Sigmoid colon (tissue), 7 donors: ENCODE measurements around the gene FUS. TPM values are rescaled to one million over a fixed set of nuclear protein-coding genes. Genes with fewer than 3 reads are reported as not detected.

Source experiments
- DNase-seq: peaks from one replicate; pipeline ENCODE4 v3.0.0-alpha.2; 2019
- H3K27ac ChIP-seq, 4 donors: fragments of 200-600 bp; sonication (generic); one replicate each; pipeline ENCODE4 v1.5.1; 2016 to 2019; ENCODE audit warnings: mild to moderate bottlenecking in 1 of 4
- H3K27me3 ChIP-seq, 3 donors: fragments of 200-600 bp; sonication (generic); one replicate each; pipeline ENCODE4 v1.5.1; 2019; ENCODE audit warnings: mild to moderate bottlenecking in 1 of 3
- H3K36me3 ChIP-seq, 4 donors: fragments of 200-600 bp; sonication (generic); one replicate each; pipeline ENCODE4 v1.5.1; 2016 to 2019
- H3K4me1 ChIP-seq, 4 donors: fragments of 200-600 bp; sonication (generic); one replicate each; pipeline ENCODE4 v1.5.1; 2017 to 2019
- H3K4me3 ChIP-seq, 4 donors: fragments of 200-600 bp; sonication (generic); one replicate each; pipeline ENCODE4 v1.5.1; 2017 to 2019; ENCODE audit warnings: mild to moderate bottlenecking in 2 of 4, moderate library complexity in 1 of 4
- H3K9me3 ChIP-seq, 4 donors: fragments of 200-600 bp in 3 of 4; sonication (generic) in 3 of 4; one replicate each; pipeline versions ENCODE4 v1.5.1 to v1.6.1; 2013 to 2019
- EP300 ChIP-seq, 4 donors: sonication (generic); formaldehyde crosslinking; IDR thresholded peaks; one replicate each; pipeline ENCODE4 v1.6.1; 2017; ENCODE audit warnings: antibody characterized with exemption in 4 of 4
- POLR2A ChIP-seq, 2 donors: fragments of 450-650 bp; IDR thresholded peaks; one replicate each; pipeline ENCODE4 v1.6.1; 2016; ENCODE audit warnings: antibody characterized with exemption in 2 of 2, mild to moderate bottlenecking in 2 of 2, moderate library complexity in 2 of 2
- POLR2AphosphoS5 ChIP-seq, 4 donors: sonication (generic); formaldehyde crosslinking; IDR thresholded peaks; one replicate each; pipeline ENCODE4 v1.6.1; 2017; ENCODE audit warnings: antibody characterized with exemption in 4 of 4
- WGBS, 2 donors: extraction: QIAGEN DNeasy Blood & Tissue Kit; methylation state at CpG; one replicate each; pipeline ENCODE4 v1.1.7; 2013; 5-methylcytosine and 5-hydroxymethylcytosine counted together
- intact Hi-C: fragments of 100-400 bp; cut with DNase I; formaldehyde crosslinking; loops from one replicate; pipeline ENCODE4 v1.15.1; 2023
- polyA plus RNA-seq, 3 donors: library from polyadenylated mRNA; stranded (reverse); fragments of 200-250 nt; gene quantifications; one replicate each; pipeline ENCODE4 v1.2.3, GENCODE V29; 2013
- small RNA-seq, 3 donors: library from RNA; depleted of rRNA; stranded (forward); fragments of <200 nt; gene quantifications; one replicate each; pipeline ENCODE3, GENCODE V24; 2016
- total RNA-seq, 4 donors: library from RNA; depleted of rRNA; stranded (reverse); fragments of >200 nt; gene quantifications; one replicate each; pipeline ENCODE4 v1.1.0, GENCODE V29; 2016
- TF ChIP-seq, protein P1 (sequence below), 4 experiments: fragments of 450-650 bp in 3 of 4; fragments of 200-600 bp in 1 of 4; IDR thresholded peaks; one replicate each; pipeline ENCODE4 v1.5.1; 2016 to 2019; ENCODE audit warnings: antibody characterized with exemption in 4 of 4, mild to moderate bottlenecking in 3 of 4, moderate library complexity in 2 of 4
- donor health status: healthy with polysubstance abuse.
- donor health status: Bipolar disorder and iron deficiency.
- donor health status: healthy.

FUS gene
- total and polyA plus RNA-seq, 7 donors = 44.1 to 262 (median 63.9) TPM

DNA sequence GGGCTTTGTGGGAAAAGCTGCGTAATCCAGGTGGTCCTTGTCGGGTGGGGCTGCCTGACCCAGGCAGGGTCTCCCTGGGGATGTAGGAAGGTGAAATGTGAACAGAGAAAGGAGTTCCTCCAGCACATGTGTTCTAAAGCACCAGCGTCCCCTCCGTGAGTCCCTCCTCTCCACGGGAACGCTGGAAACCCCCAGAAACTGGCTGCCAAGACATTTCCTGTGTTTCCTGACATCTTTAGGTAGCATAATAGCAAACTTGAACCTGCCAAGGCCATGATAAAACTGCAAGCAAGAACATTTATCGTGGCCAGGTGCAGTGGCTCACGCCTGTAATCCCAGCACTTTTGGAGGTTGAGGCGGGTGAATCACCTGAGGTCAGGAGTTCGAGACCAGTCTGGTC, 49.6 kb downstream of the FUS start:
- Histone ChIP-seq H3K27ac (no peak overlapping the region), H3K27me3 (no peaks in the 10 kb centered on the region), H3K36me3 (no peaks in the 10 kb centered on the region), H3K4me1 (no peaks in the 10 kb centered on the region), H3K4me3 (no peak overlapping the region), H3K9me3 (peaks cover 0 to 1% (median 0%) of the 10 kb centered on the region in 4 donors)
- no peak for DNase-seq
- 56 to 60% methylated on average over 10 of the region's 10 CpGs for WGBS, 2 donors
- TF ChIP-seq POLR2A (IDR thresholded peaks at IDR 0.05) (no peak), EP300 (IDR thresholded peaks at IDR 0.05) (no peak), POLR2AphosphoS5 (IDR thresholded peaks at IDR 0.05) (no peak)
- TF ChIP-seq, protein P1, sequence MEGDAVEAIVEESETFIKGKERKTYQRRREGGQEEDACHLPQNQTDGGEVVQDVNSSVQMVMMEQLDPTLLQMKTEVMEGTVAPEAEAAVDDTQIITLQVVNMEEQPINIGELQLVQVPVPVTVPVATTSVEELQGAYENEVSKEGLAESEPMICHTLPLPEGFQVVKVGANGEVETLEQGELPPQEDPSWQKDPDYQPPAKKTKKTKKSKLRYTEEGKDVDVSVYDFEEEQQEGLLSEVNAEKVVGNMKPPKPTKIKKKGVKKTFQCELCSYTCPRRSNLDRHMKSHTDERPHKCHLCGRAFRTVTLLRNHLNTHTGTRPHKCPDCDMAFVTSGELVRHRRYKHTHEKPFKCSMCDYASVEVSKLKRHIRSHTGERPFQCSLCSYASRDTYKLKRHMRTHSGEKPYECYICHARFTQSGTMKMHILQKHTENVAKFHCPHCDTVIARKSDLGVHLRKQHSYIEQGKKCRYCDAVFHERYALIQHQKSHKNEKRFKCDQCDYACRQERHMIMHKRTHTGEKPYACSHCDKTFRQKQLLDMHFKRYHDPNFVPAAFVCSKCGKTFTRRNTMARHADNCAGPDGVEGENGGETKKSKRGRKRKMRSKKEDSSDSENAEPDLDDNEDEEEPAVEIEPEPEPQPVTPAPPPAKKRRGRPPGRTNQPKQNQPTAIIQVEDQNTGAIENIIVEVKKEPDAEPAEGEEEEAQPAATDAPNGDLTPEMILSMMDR (IDR thresholded peaks at IDR 0.05) = no peak
- intact Hi-C loops = no loop called here

DNA sequence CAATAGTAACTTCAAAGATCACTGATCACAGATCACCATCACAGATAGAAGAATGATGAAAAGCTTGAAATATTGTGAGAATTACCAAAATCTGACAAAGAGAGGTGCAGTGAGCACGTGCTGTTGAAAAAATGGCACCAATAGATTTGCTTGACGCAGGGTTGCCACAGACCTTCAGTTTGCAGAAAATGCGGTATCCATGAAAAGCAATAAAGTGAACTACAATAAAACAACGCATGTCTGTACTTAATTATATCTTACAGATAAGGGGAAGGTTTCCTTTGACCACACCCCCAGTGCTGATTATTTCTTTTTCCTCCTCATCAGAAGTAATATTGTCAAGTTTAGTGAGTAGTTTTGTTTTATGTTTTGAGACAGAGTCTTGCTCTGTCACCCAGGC, 58.1 kb downstream of the FUS start:
- Histone ChIP-seq H3K9me3 (peaks cover 0 to 3% (median 1%) of the 10 kb centered on the region in 4 donors), H3K4me1 (no peaks in the 10 kb centered on the region), H3K4me3 (no peak overlapping the region), H3K36me3 (no peaks in the 10 kb centered on the region), H3K27me3 (no peaks in the 10 kb centered on the region), H3K27ac (no peak overlapping the region)
- 19 to 69% methylated on average over 4 of the region's 4 CpGs for WGBS, 2 donors
- intact Hi-C loops = no loop called here
- no peak for DNase-seq
- TF ChIP-seq, protein P1 (IDR thresholded peaks at IDR 0.05) = no peak
- TF ChIP-seq POLR2AphosphoS5 (IDR thresholded peaks at IDR 0.05) (no peak), EP300 (IDR thresholded peaks at IDR 0.05) (no peak), POLR2A (IDR thresholded peaks at IDR 0.05) (no peak)

Small RNA genes within 50 kb of the gene (small RNA-seq; reads per million reads assigned to genes)
- 0 reads per million in 3 donors for gene AC009088.4
- 0 reads per million in 3 donors for gene NDUFA3P6

Other genes with a start within 250 kb of the FUS start
- gene ORAI3, start 231.1 kb upstream of the FUS start, total RNA-seq = 10 to 100 TPM; 33.3 to 43.3 (median 40.5) TPM
- gene ORAI3, start 231.1 kb upstream of the FUS start, polyA plus RNA-seq = 10 to 100 TPM in 2 of 3 donors, 1 to 10 TPM in 1; 8.6 to 16.1 (median 15.6) TPM
- gene SETD1A, start 222.4 kb upstream of the FUS start, total RNA-seq = 10 to 100 TPM in 1 of 4 donors, 1 to 10 TPM in 3; 5.0 to 16.0 (median 7.1) TPM
- 10 to 100 TPM in 1 of 3 donors, 1 to 10 TPM in 2; 2.4 to 13.1 (median 3.2) TPM for gene SETD1A, start 222.4 kb upstream of the FUS start, polyA plus RNA-seq
- 10 to 100 TPM; 14.6 to 16.1 (median 15.5) TPM for gene HSD3B7, start 194.9 kb upstream of the FUS start, total RNA-seq
- 10 to 100 TPM in 2 of 3 donors, 1 to 10 TPM in 1; 9.0 to 36.1 (median 13.6) TPM for gene HSD3B7, start 194.9 kb upstream of the FUS start, polyA plus RNA-seq
- 1 to 10 TPM in 2 of 4 donors, under 1 TPM in 2; 0.71 to 4.4 (median 2.3) TPM for gene STX1B, start 169.5 kb upstream of the FUS start, total RNA-seq
- gene STX1B, start 169.5 kb upstream of the FUS start, polyA plus RNA-seq = 1 to 10 TPM in 1 of 3 donors, under 1 TPM in 1, not detected in 1; 0.60 to 1.2 TPM
- gene STX4, start 146.6 kb upstream of the FUS start, total RNA-seq = 10 to 100 TPM; 23.9 to 56.5 (median 37.4) TPM
- 10 to 100 TPM; 47.2 to 76.3 (median 55.3) TPM for gene STX4, start 146.6 kb upstream of the FUS start, polyA plus RNA-seq
- gene ZNF668, start 105.9 kb upstream of the FUS start, total RNA-seq = 10 to 100 TPM in 1 of 4 donors, 1 to 10 TPM in 3; 5.2 to 12.5 (median 7.7) TPM
- gene ZNF668, start 105.9 kb upstream of the FUS start, polyA plus RNA-seq = 10 to 100 TPM in 1 of 3 donors, 1 to 10 TPM in 2; 4.8 to 11.7 (median 4.9) TPM
- 10 to 100 TPM in 1 of 4 donors, 1 to 10 TPM in 3; 8.3 to 12.2 (median 8.8) TPM for gene ZNF646, start 105.7 kb upstream of the FUS start, total RNA-seq
- 10 to 100 TPM in 1 of 3 donors, 1 to 10 TPM in 2; 1.8 to 15.0 (median 4.9) TPM for gene ZNF646, start 105.7 kb upstream of the FUS start, polyA plus RNA-seq
- 1 to 10 TPM; 1.1 to 9.1 (median 2.6) TPM for gene PRSS53, start 91.2 kb upstream of the FUS start, total RNA-seq
- gene PRSS53, start 91.2 kb upstream of the FUS start, polyA plus RNA-seq = 1 to 10 TPM in 1 of 3 donors, not detected in 2; 2.0 TPM
- gene VKORC1, start 85.3 kb upstream of the FUS start, total RNA-seq = 100 to 1,000 TPM; 107 to 165 (median 116) TPM
- gene VKORC1, start 85.3 kb upstream of the FUS start, polyA plus RNA-seq = 10 to 100 TPM; 30.5 to 66.5 (median 45.6) TPM
- 10 to 100 TPM; 29.5 to 42.7 (median 33.7) TPM for gene BCKDK, start 71.8 kb upstream of the FUS start, total RNA-seq
- 10 to 100 TPM; 21.6 to 33.2 (median 32.1) TPM for gene BCKDK, start 71.8 kb upstream of the FUS start, polyA plus RNA-seq
- 10 to 100 TPM; 57.1 to 65.7 (median 62.5) TPM for gene KAT8, start 62.5 kb upstream of the FUS start, total RNA-seq
- gene KAT8, start 62.5 kb upstream of the FUS start, polyA plus RNA-seq = 10 to 100 TPM; 31.2 to 54.0 (median 38.8) TPM
- gene PRSS8, start 44.4 kb upstream of the FUS start, total RNA-seq = 1 to 10 TPM in 2 of 4 donors, under 1 TPM in 1, not detected in 1; 0.16 to 3.2 (median 1.1) TPM
- gene PRSS8, start 44.4 kb upstream of the FUS start, polyA plus RNA-seq = 100 to 1,000 TPM in 1 of 3 donors, 10 to 100 TPM in 2; 54.7 to 342 (median 84.4) TPM
- gene PRSS36, start 30.1 kb upstream of the FUS start, total RNA-seq = 1 to 10 TPM in 3 of 4 donors, under 1 TPM in 1; 0.83 to 7.3 (median 3.7) TPM
- gene PRSS36, start 30.1 kb upstream of the FUS start, polyA plus RNA-seq = 10 to 100 TPM in 1 of 3 donors, 1 to 10 TPM in 2; 4.7 to 10.2 (median 7.6) TPM
- gene PYCARD, start 22.6 kb downstream of the FUS start, total RNA-seq = 10 to 100 TPM; 21.0 to 24.6 (median 23.5) TPM
- gene PYCARD, start 22.6 kb downstream of the FUS start, polyA plus RNA-seq = 100 to 1,000 TPM in 2 of 3 donors, 10 to 100 TPM in 1; 93.1 to 120 (median 107) TPM
- under 1 TPM in 3 of 4 donors, not detected in 1; under 0.01 to 0.27 (median under 0.01) TPM for gene TRIM72, start 34.0 kb downstream of the FUS start, total RNA-seq
- under 1 TPM; under 0.01 to 0.07 (median under 0.01) TPM for gene TRIM72, start 34.0 kb downstream of the FUS start, polyA plus RNA-seq
- not detected for gene PYDC1, start 37.0 kb downstream of the FUS start, total RNA-seq
- gene PYDC1, start 37.0 kb downstream of the FUS start, polyA plus RNA-seq = under 1 TPM in 1 of 3 donors, not detected in 2; 0.16 TPM
- 10 to 100 TPM in 3 of 4 donors, 1 to 10 TPM in 1; 6.4 to 15.1 (median 12.0) TPM for gene ITGAM, start 79.8 kb downstream of the FUS start, total RNA-seq
- gene ITGAM, start 79.8 kb downstream of the FUS start, polyA plus RNA-seq = 1 to 10 TPM; 1.2 to 6.1 (median 1.8) TPM
- gene ITGAX, start 175.0 kb downstream of the FUS start, total RNA-seq = 1 to 10 TPM in 2 of 4 donors, under 1 TPM in 2; 0.66 to 3.8 (median 1.8) TPM
- gene ITGAX, start 175.0 kb downstream of the FUS start, polyA plus RNA-seq = 1 to 10 TPM in 2 of 3 donors, under 1 TPM in 1; 0.60 to 7.6 (median 1.8) TPM
- not detected for gene ITGAD, start 213.2 kb downstream of the FUS start, total RNA-seq
- gene ITGAD, start 213.2 kb downstream of the FUS start, polyA plus RNA-seq = under 1 TPM in 1 of 3 donors, not detected in 2; 0.22 TPM
- gene COX6A2, start 248.2 kb downstream of the FUS start, total RNA-seq = not detected
- gene COX6A2, start 248.2 kb downstream of the FUS start, polyA plus RNA-seq = 1 to 10 TPM in 1 of 3 donors, under 1 TPM in 1, not detected in 1; 0.32 to 4.8 TPM